Measurements from ENCODE around the gene RAB11FIP4.

The RAB11FIP4 gene

GRCh38 chr17:31444026-31444425 lies 52.6 kb downstream of the RAB11FIP4 start:
- TF ChIP-seq FOXP2 (optimal IDR thresholded peaks at IDR 0.05; ENCODE audit: borderline replicate concordance, extremely low read depth, extremely low read length, insufficient read depth) (no peak), SIN3A (IDR thresholded peaks at IDR 0.05; ENCODE audit: borderline replicate concordance, insufficient read depth, low read length) (no peak), TAF1 (IDR thresholded peaks at IDR 0.05; ENCODE audit: borderline replicate concordance, insufficient read depth, low read length) (no peak), POLR2AphosphoS5 (IDR thresholded peaks at IDR 0.05; ENCODE audit: low read depth, low read length) (no peak), REST (IDR thresholded peaks at IDR 0.05; ENCODE audit: insufficient read depth in 1 of 2, low read depth in 2 of 2, low read length in 2 of 2) (no peak)

GRCh38 chr17:31446195-31446967 lies 54.9 kb downstream of the RAB11FIP4 start:
- no peak for TF ChIP-seq SIN3A (IDR thresholded peaks at IDR 0.05; ENCODE audit: borderline replicate concordance, insufficient read depth, low read length)
- no peak for TF ChIP-seq POLR2AphosphoS5 (IDR thresholded peaks at IDR 0.05; ENCODE audit: low read depth, low read length)
- no peak for TF ChIP-seq FOXP2 (optimal IDR thresholded peaks at IDR 0.05; ENCODE audit: borderline replicate concordance, extremely low read depth, extremely low read length, insufficient read depth)
- TF ChIP-seq TAF1 (IDR thresholded peaks at IDR 0.05; ENCODE audit: borderline replicate concordance, insufficient read depth, low read length) = no peak
- TF ChIP-seq REST (IDR thresholded peaks at IDR 0.05; ENCODE audit: insufficient read depth in 1 of 2, low read depth in 2 of 2, low read length in 2 of 2) = no peak

GRCh38 chr17:31448467-31449077 lies 57.1 kb downstream of the RAB11FIP4 start:
- no peak for TF ChIP-seq TAF1 (IDR thresholded peaks at IDR 0.05; ENCODE audit: borderline replicate concordance, insufficient read depth, low read length)
- no peak for TF ChIP-seq POLR2AphosphoS5 (IDR thresholded peaks at IDR 0.05; ENCODE audit: low read depth, low read length)
- no peak for TF ChIP-seq REST (IDR thresholded peaks at IDR 0.05; ENCODE audit: insufficient read depth in 1 of 2, low read depth in 2 of 2, low read length in 2 of 2)
- TF ChIP-seq SIN3A (IDR thresholded peaks at IDR 0.05; ENCODE audit: borderline replicate concordance, insufficient read depth, low read length) = no peak
- TF ChIP-seq FOXP2 (optimal IDR thresholded peaks at IDR 0.05; ENCODE audit: borderline replicate concordance, extremely low read depth, extremely low read length, insufficient read depth) = no peak

GRCh38 chr17:31449111-31449510 lies 57.6 kb downstream of the RAB11FIP4 start:
- TF ChIP-seq FOXP2 (optimal IDR thresholded peaks at IDR 0.05; ENCODE audit: borderline replicate concordance, extremely low read depth, extremely low read length, insufficient read depth) = no peak
- no peak for TF ChIP-seq TAF1 (IDR thresholded peaks at IDR 0.05; ENCODE audit: borderline replicate concordance, insufficient read depth, low read length)
- TF ChIP-seq POLR2AphosphoS5 (IDR thresholded peaks at IDR 0.05; ENCODE audit: low read depth, low read length) = no peak
- no peak for TF ChIP-seq SIN3A (IDR thresholded peaks at IDR 0.05; ENCODE audit: borderline replicate concordance, insufficient read depth, low read length)
- TF ChIP-seq REST (IDR thresholded peaks at IDR 0.05; ENCODE audit: insufficient read depth in 1 of 2, low read depth in 2 of 2, low read length in 2 of 2) = no peak

All from PFSK-1 (cell line).